Body of pancreas (tissue), 4 donors: Measurements from ENCODE around the gene HDAC8. TPM values are rescaled to one million over a fixed set of nuclear protein-coding genes. Genes with fewer than 3 reads are reported as not detected.

Experiments
- ATAC-seq: fragments of 150-250 bp; one replicate; pipeline ENCODE4 v1.9.1; 2016
- DNase-seq, 4 donors: peaks; one replicate each; pipeline ENCODE4 v3.0.0-alpha.2; 2019
- H3K27ac ChIP-seq, 4 donors: fragments of 200-600 bp; sonication (generic); 1 replicate in 3 of 4; 2 replicates in 1 of 4; pipeline versions ENCODE4 v1.5.1 to v1.6.1; 2016 to 2019; ENCODE audit warnings: mild to moderate bottlenecking in 1 of 4, mixed read lengths in 1 of 4, moderate library complexity in 1 of 4
- H3K27me3 ChIP-seq, 2 donors: fragments of 200-600 bp; sonication (generic); one replicate each; pipeline ENCODE4 v1.6.0; 2016; ENCODE audit warnings: mild to moderate bottlenecking in 1 of 2
- H3K36me3 ChIP-seq, 2 donors: fragments of 200-600 bp; sonication (generic); replicated peaks in 1 of 2; 2 replicates each; pipeline ENCODE4 v1.5.1; 2016; ENCODE audit warnings: low read depth in 2 of 2; ENCODE audit not compliant: insufficient read depth in 1 of 2
- H3K4me1 ChIP-seq: fragments of 200-600 bp; sonication (generic); one replicate; pipeline ENCODE4 v1.6.0; 2016
- H3K4me3 ChIP-seq, 2 donors: fragments of 200-600 bp; sonication (generic); 1 replicate in 1 of 2; 2 replicates in 1 of 2; pipeline ENCODE4 v1.5.1; 2016 to 2019
- H3K9me3 ChIP-seq, 3 donors: fragments of 200-600 bp; sonication (generic); 1 replicate in 2 of 3; 2 replicates in 1 of 3; pipeline ENCODE4 v1.5.1; 2016
- POLR2A ChIP-seq, 3 donors: fragments of 450-650 bp; IDR thresholded peaks; one replicate each; pipeline ENCODE4 v1.6.1; 2016; ENCODE audit warnings: antibody characterized with exemption in 3 of 3, mild to moderate bottlenecking in 2 of 3
- WGBS, 2 donors: methylation state at CpG; one replicate each; pipeline ENCODE4 v1.1.5; 2017; 5-methylcytosine and 5-hydroxymethylcytosine counted together
- intact Hi-C: fragments of 100-400 bp; cut with DNase I; formaldehyde crosslinking; loops from one replicate; pipeline ENCODE4 v1.15.1; 2023
- total RNA-seq, 2 donors: library from RNA; depleted of rRNA; stranded (reverse); fragments of >200 nt; gene quantifications; one replicate each; pipeline ENCODE4 v1.1.0, GENCODE V29; 2016
- TF ChIP-seq, protein P1 (sequence below), 7 experiments: fragments of 450-650 bp in 4 of 7; fragments of 200-600 bp in 3 of 7; sonication (generic) in 3 of 7; IDR thresholded peaks; one replicate each; pipeline ENCODE4 v1.5.1; 2016 to 2019; ENCODE audit warnings: antibody characterized with exemption in 7 of 7

Gene HDAC8
- total RNA-seq, 2 donors from 2014 or later, result 16.2 to 25.9 TPM

- no peaks in the 10 kb centered on the region for H3K4me1 ChIP-seq
- TF ChIP-seq, protein P1, sequence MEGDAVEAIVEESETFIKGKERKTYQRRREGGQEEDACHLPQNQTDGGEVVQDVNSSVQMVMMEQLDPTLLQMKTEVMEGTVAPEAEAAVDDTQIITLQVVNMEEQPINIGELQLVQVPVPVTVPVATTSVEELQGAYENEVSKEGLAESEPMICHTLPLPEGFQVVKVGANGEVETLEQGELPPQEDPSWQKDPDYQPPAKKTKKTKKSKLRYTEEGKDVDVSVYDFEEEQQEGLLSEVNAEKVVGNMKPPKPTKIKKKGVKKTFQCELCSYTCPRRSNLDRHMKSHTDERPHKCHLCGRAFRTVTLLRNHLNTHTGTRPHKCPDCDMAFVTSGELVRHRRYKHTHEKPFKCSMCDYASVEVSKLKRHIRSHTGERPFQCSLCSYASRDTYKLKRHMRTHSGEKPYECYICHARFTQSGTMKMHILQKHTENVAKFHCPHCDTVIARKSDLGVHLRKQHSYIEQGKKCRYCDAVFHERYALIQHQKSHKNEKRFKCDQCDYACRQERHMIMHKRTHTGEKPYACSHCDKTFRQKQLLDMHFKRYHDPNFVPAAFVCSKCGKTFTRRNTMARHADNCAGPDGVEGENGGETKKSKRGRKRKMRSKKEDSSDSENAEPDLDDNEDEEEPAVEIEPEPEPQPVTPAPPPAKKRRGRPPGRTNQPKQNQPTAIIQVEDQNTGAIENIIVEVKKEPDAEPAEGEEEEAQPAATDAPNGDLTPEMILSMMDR (IDR thresholded peaks at IDR 0.05), result no peak
- TF ChIP-seq POLR2A (IDR thresholded peaks at IDR 0.05), result no peak
- H3K27me3 ChIP-seq, result no peaks in the 10 kb centered on the region
- no peaks in the 10 kb centered on the region for H3K36me3 ChIP-seq
- H3K4me3 ChIP-seq, result no peak overlapping the region
- H3K9me3 ChIP-seq, result no peaks in the 10 kb centered on the region
- intact Hi-C loops, result no loop called here
- H3K27ac ChIP-seq, result no peak overlapping the region
- DNase-seq, result no peak
- 94 to 100% methylated on average over 2 of the region's 2 CpGs for WGBS, 2 donors
- ATAC-seq, result no peak
Measured at GRCh38 chrX:72365126-72365525, 207.5 kb downstream of the HDAC8 start.

DNA sequence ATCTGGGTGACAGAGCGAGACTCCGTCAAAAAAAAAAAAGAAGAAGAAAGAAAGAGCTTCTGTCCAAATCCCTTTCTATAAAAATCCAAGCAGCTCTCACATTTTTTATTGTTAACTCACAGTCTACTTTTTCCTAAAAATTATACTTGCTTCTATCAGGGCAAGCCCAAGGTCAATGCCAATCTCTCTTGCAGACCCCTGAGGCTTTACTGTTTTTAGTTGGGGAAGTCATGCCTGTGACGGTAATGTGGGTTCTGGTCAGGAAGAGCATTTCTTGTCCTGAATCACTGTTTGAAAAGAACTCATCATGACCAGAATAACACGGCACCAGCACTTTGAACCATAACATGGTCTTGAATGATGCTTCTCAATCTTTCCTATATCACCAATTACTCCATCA, 212.3 kb downstream of the HDAC8 start:
- Histone ChIP-seq H3K9me3 (no peaks in the 10 kb centered on the region), H3K4me1 (no peaks in the 10 kb centered on the region), H3K27me3 (no peaks in the 10 kb centered on the region), H3K4me3 (no peak overlapping the region), H3K27ac (no peak overlapping the region), H3K36me3 (no peaks in the 10 kb centered on the region)
- no peak for DNase-seq
- intact Hi-C loops, result no loop called here
- no peak for ATAC-seq
- TF ChIP-seq, protein P1 (IDR thresholded peaks at IDR 0.05), result no peak
- no peak for TF ChIP-seq POLR2A (IDR thresholded peaks at IDR 0.05)
- 94% methylated on average over 4 of the region's 4 CpGs for WGBS, 2 donors

- H3K9me3 ChIP-seq, result no peaks in the 10 kb centered on the region
- H3K27ac ChIP-seq, result no peak overlapping the region
- no peaks in the 10 kb centered on the region for H3K36me3 ChIP-seq
- intact Hi-C loops, result no loop called here
- H3K27me3 ChIP-seq, result no peaks in the 10 kb centered on the region
- H3K4me1 ChIP-seq, result no peaks in the 10 kb centered on the region
- WGBS, 2 donors, result 96% methylated on average over 4 of the region's 4 CpGs
- TF ChIP-seq, protein P1 (IDR thresholded peaks at IDR 0.05), result no peak
- no peak for TF ChIP-seq POLR2A (IDR thresholded peaks at IDR 0.05)
- no peak for ATAC-seq
- DNase-seq, result no peak
- no peak overlapping the region for H3K4me3 ChIP-seq
Measured at GRCh38 chrX:72358313-72358712, 214.3 kb downstream of the HDAC8 start.

DNA sequence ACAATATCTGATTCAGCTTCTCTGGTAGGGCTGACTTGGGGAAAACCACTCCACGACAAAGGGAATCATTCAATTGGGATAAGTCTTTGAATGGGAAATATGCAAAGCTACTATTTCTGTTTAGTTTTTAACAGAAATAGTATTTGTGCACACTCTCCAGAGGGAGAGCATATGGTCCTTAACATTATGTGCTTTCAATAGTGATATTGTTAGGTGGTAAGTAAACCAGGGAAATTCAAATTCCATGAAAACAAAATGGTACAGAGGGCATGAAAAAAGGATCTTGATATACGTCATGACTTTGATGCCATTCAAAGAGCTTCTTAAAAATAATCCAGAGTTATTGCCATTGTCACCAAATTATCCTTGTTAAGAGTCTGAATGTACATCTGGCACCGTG, 219.9 kb downstream of the HDAC8 start:
- Histone ChIP-seq H3K4me3 (no peak overlapping the region), H3K4me1 (no peaks in the 10 kb centered on the region), H3K36me3 (no peaks in the 10 kb centered on the region), H3K27me3 (no peaks in the 10 kb centered on the region), H3K9me3 (no peaks in the 10 kb centered on the region), H3K27ac (no peak overlapping the region)
- ATAC-seq, result no peak
- no peak for DNase-seq
- TF ChIP-seq, protein P1 (IDR thresholded peaks at IDR 0.05), result no peak
- TF ChIP-seq POLR2A (IDR thresholded peaks at IDR 0.05), result no peak
- WGBS, 2 donors, result 86 to 92% methylated on average over 3 of the region's 3 CpGs
- intact Hi-C loops, result no loop called here

GRCh38 chrX:72351606-72352334, 220.9 kb downstream of the HDAC8 start:
- intact Hi-C loops, result no loop called here
- Histone ChIP-seq H3K4me3 (no peak overlapping the region), H3K36me3 (no peaks in the 10 kb centered on the region), H3K9me3 (no peaks in the 10 kb centered on the region), H3K27me3 (no peaks in the 10 kb centered on the region), H3K27ac (no peak overlapping the region), H3K4me1 (no peaks in the 10 kb centered on the region)
- no peak for TF ChIP-seq POLR2A (IDR thresholded peaks at IDR 0.05)
- TF ChIP-seq, protein P1 (IDR thresholded peaks at IDR 0.05), result no peak
- no peak for DNase-seq
- no peak for ATAC-seq
- 74 to 89% methylated on average over 2 to 8 of the region's 8 CpGs for WGBS, 2 donors
